ENCODE measurements around the gene BAIAP2L2.

GRCh38 chr22:38051261-38051660 lies 59.2 kb downstream of the BAIAP2L2 start:
- TF ChIP-seq CREB1 (CRISPR knock-in tag; IDR thresholded peaks at IDR 0.05; ENCODE audit: low read depth) (no peak), CTCF (conservative IDR thresholded peaks at IDR 0.05; ENCODE audit: low read depth in 2 of 2) (peak in 1 of 2 experiments; percentile 50; a peak in 2 of 4 replicates), POLR2AphosphoS5 (IDR thresholded peaks at IDR 0.05; ENCODE audit: low read depth) (no peak)
